IMR-90 (cell line): ENCODE measurements around the gene RRP1B. TPM values are rescaled to one million over a fixed set of nuclear protein-coding genes. Genes with fewer than 3 reads are reported as not detected.

ENCODE experiments used
- ATAC-seq: fragments of 200-7000 bp; cut with Tn5 transposase; 2 replicates; pipeline ENCODE4 v1.9.1; 2020; ENCODE audit warnings: low read depth, mild to moderate bottlenecking, moderate library complexity
- BruUV-seq: library from RNA; stranded (reverse); fragments of 400-500 nt; replicated peaks from 2 replicates; lab custom pipeline; 2021; lab: Mats Ljungman, UMichigan
- CTCF ChIA-PET: fragments of 300-600 bp; formaldehyde crosslinking; extraction: SDS; loops from one replicate; lab custom pipeline; 2021; ENCODE audit warnings: antibody characterized with exemption; lab: Yijun Ruan, JAX
- POLR2A ChIA-PET: fragments of 300-600 bp; sonication (Branson Sonifier 250); formaldehyde crosslinking; loops from one replicate; lab custom pipeline; 2022; ENCODE audit warnings: antibody characterized with exemption; ENCODE audit not compliant: unreplicated experiment; lab: Charles Lee
- DNase-seq: peaks from one replicate; pipeline ENCODE4 v3.0.0; 2013
- H2AFZ ChIP-seq: replicated peaks from 2 replicates; pipeline ENCODE3; 2013; ENCODE audit warnings: low read length, mild to moderate bottlenecking; ENCODE audit not compliant: poor library complexity
- H2AK5ac ChIP-seq: 2 replicates; pipeline ENCODE4 v1.6.1; 2013; ENCODE audit warnings: low read depth, low read length, inconsistent platforms
- H2AK9ac ChIP-seq: replicated peaks from 2 replicates; pipeline ENCODE3; 2013; ENCODE audit warnings: mild to moderate bottlenecking, low read depth, low read length, moderate library complexity; ENCODE audit not compliant: poor library complexity
- H2BK120ac ChIP-seq: 2 replicates; pipeline ENCODE4 v1.6.1; 2013; ENCODE audit warnings: low read depth, low read length, inconsistent platforms
- H2BK15ac ChIP-seq: 3 replicates; pipeline ENCODE4 v1.6.1; 2013; ENCODE audit warnings: low read depth, low read length, inconsistent platforms
- H2BK20ac ChIP-seq: 2 replicates; pipeline ENCODE4 v1.6.1; 2013; ENCODE audit warnings: low read depth, mild to moderate bottlenecking, inconsistent platforms, low read length, moderate library complexity
- H2BK5ac ChIP-seq: 2 replicates; pipeline ENCODE4 v1.6.1; 2013; ENCODE audit warnings: mild to moderate bottlenecking, low read depth, low read length, inconsistent platforms; ENCODE audit not compliant: poor library complexity, severe bottlenecking
- H3K14ac ChIP-seq: replicated peaks from 2 replicates; pipeline ENCODE4 v1.6.1; 2013; ENCODE audit warnings: low read depth, low read length, inconsistent platforms
- H3K18ac ChIP-seq: 2 replicates; pipeline ENCODE4 v1.6.1; 2013; ENCODE audit warnings: low read depth, low read length, control low read depth
- H3K23ac ChIP-seq: 2 replicates; pipeline ENCODE4 v1.6.1; 2013; ENCODE audit warnings: low read depth, low read length, inconsistent platforms
- H3K27ac ChIP-seq: 2 replicates; pipeline ENCODE4 v1.5.1; 2013; ENCODE audit warnings: mild to moderate bottlenecking, control low read depth, low read length; ENCODE audit not compliant: insufficient read depth
- H3K27me3 ChIP-seq: 2 replicates; pipeline ENCODE4 v1.6.1; 2013; ENCODE audit warnings: low read length; ENCODE audit not compliant: control insufficient read depth, insufficient read depth
- H3K36me3 ChIP-seq: 2 replicates; pipeline ENCODE4 v1.6.1; 2013; ENCODE audit warnings: low read length, mixed read lengths; ENCODE audit not compliant: control insufficient read depth, insufficient read depth
- H3K4ac ChIP-seq: 2 replicates; pipeline ENCODE4 v1.6.1; 2013; ENCODE audit warnings: low read depth, low read length, inconsistent platforms
- H3K4me1 ChIP-seq: 2 replicates; pipeline ENCODE4 v1.6.1; 2013; ENCODE audit warnings: low read length, mixed read lengths; ENCODE audit not compliant: control insufficient read depth, insufficient read depth
- H3K4me2 ChIP-seq: 2 replicates; pipeline ENCODE4 v1.6.1; 2013; ENCODE audit warnings: low read depth, mild to moderate bottlenecking, control low read depth, low read length, moderate library complexity
- H3K4me3 ChIP-seq: 2 replicates; pipeline ENCODE4 v1.5.1; 2013; ENCODE audit warnings: low read depth, mild to moderate bottlenecking, control low read depth, low read length, moderate library complexity; ENCODE audit not compliant: insufficient read depth
- H3K56ac ChIP-seq: 2 replicates; pipeline ENCODE4 v1.6.1; 2013; ENCODE audit warnings: low read length, inconsistent platforms; ENCODE audit not compliant: insufficient read depth; ENCODE audit errors: extremely low read depth
- H3K79me1 ChIP-seq, 2 experiments: 2 replicates each; pipeline ENCODE4 v1.6.1; 2013; ENCODE audit warnings: low read length in 2 of 2, inconsistent platforms in 1 of 2, low read depth in 1 of 2
- H3K9ac ChIP-seq: 2 replicates; pipeline ENCODE4 v1.6.1; 2013; ENCODE audit warnings: low read depth, low read length, control low read depth
- H3K9me1 ChIP-seq: 2 replicates; pipeline ENCODE4 v1.6.1; 2013; ENCODE audit warnings: low read length, inconsistent platforms; ENCODE audit not compliant: insufficient read depth
- H3K9me3 ChIP-seq: 2 replicates; pipeline ENCODE4 v1.6.1; 2013; ENCODE audit warnings: low read length; ENCODE audit not compliant: control insufficient read depth, insufficient read depth
- H4K20me1 ChIP-seq: 2 replicates; pipeline ENCODE4 v1.6.1; 2013; ENCODE audit warnings: low read length, inconsistent platforms; ENCODE audit not compliant: insufficient read depth
- H4K5ac ChIP-seq: 2 replicates; pipeline ENCODE4 v1.6.1; 2013; ENCODE audit warnings: mild to moderate bottlenecking, low read depth, low read length, control low read depth
- H4K8ac ChIP-seq, 2 experiments: 2 replicates each; pipeline ENCODE4 v1.6.1; 2013; ENCODE audit warnings: low read depth in 2 of 2, low read length in 2 of 2, control low read depth in 1 of 2, inconsistent platforms in 1 of 2
- H4K91ac ChIP-seq: 2 replicates; pipeline ENCODE4 v1.6.1; 2013; ENCODE audit warnings: low read depth, low read length, inconsistent platforms; ENCODE audit not compliant: insufficient read depth
- CEBPB ChIP-seq: IDR thresholded peaks from 2 replicates; pipeline ENCODE4 v1.6.1; 2012; ENCODE audit warnings: low read depth, low read length, improper control_type of control experiment
- MAFK ChIP-seq: IDR thresholded peaks from 2 replicates; pipeline ENCODE4 v1.6.1; 2012; ENCODE audit warnings: low read depth, low read length, improper control_type of control experiment
- MXI1 ChIP-seq: IDR thresholded peaks from 2 replicates; pipeline ENCODE4 v1.6.1; 2012; ENCODE audit warnings: low read depth, mild to moderate bottlenecking, low read length, moderate library complexity, borderline replicate concordance
- RCOR1 ChIP-seq: IDR thresholded peaks from 2 replicates; pipeline ENCODE4 v1.6.1; 2012; ENCODE audit warnings: mild to moderate bottlenecking, low read length, improper control_type of control experiment; ENCODE audit not compliant: insufficient replicate concordance
- RFX5 ChIP-seq: IDR thresholded peaks from 2 replicates; pipeline ENCODE4 v1.8.0; 2012; ENCODE audit warnings: low read depth, mild to moderate bottlenecking, low read length, moderate library complexity
- USF2 ChIP-seq: fragments of 150-350 bp; IDR thresholded peaks from 2 replicates; pipeline ENCODE4 v1.6.1; 2017; ENCODE audit warnings: mild to moderate bottlenecking, antibody characterized with exemption, low read length, low read depth
- WGBS, 2 experiments: methylation state at CpG; one replicate each; pipeline versions ENCODE4 v1.1.5 to v1.1.7; 2013; ENCODE audit warnings: missing lambda C conversion rate in 2 of 2; ENCODE audit not compliant: insufficient read length in 1 of 2; ENCODE audit errors: extremely low coverage in 2 of 2; 5-methylcytosine and 5-hydroxymethylcytosine counted together
- dilution Hi-C: fragments of 300-500 bp; cut with HindIII; formaldehyde crosslinking; loops from one replicate; pipeline ENCODE4 v1.14.3; 2018; ENCODE audit warnings: low sequenced_read_pairs; ENCODE audit not compliant: unreplicated experiment
- in situ Hi-C: fragments of 300-500 bp; cut with MboI; formaldehyde crosslinking; loops from 3 replicates; pipeline ENCODE4 v1.14.3; 2019; ENCODE audit warnings: low sequenced_read_pairs, inconsistent platforms, mixed read lengths
- intact Hi-C: fragments of 100-400 bp; cut with micrococcal nuclease; formaldehyde crosslinking; loops from 2 replicates; pipeline ENCODE4 v1.10.0; 2022
- polyA plus RNA-seq, 3 experiments: library from polyadenylated mRNA; depleted of rRNA; stranded (reverse); fragments of >200 nt; gene quantifications; 2 replicates each; pipeline ENCODE4 v1.2.3, GENCODE V29; 2012; ENCODE audit warnings: low replicate concordance in 1 of 3
- total RNA-seq: library from RNA; depleted of rRNA; stranded (reverse); fragments of >200 nt; gene quantifications from 2 replicates; pipeline ENCODE4 v1.2.3, GENCODE V29; 2012

RRP1B gene
- total and polyA plus RNA-seq, 2 of the 4 experiments (the other 2 are of a cell fraction), result 11.1 to 16.1 TPM

- TF ChIP-seq RFX5, result no peak
Measured at GRCh38 chr21:43667191-43667904, 8.0 kb downstream of the RRP1B start (continued).

GRCh38 chr21:43669828-43670605, 10.7 kb downstream of the RRP1B start:
- H2BK5ac ChIP-seq, result no peak overlapping the region
- H3K14ac ChIP-seq, result no peak overlapping the region
- H2BK20ac ChIP-seq, result no peak overlapping the region
- ATAC-seq (no peak), DNase-seq (no peak)
- WGBS, 2 experiments, result 95% methylated on average over 8 of the region's 20 CpGs; no CpG with 5 or more reads in 1 of the 2 experiments
- in situ Hi-C loops (no loop called here), intact Hi-C loops (loop anchor here (10.0 kb wide), 1 partner anchor 55 kb away; no protein-coding TSS in a partner anchor), dilution Hi-C loops (no loop called here)
- no peak overlapping the region for H2AK9ac ChIP-seq
- no TSS peak for BruUV-seq
- no peaks in the 10 kb centered on the region for H3K9me3 ChIP-seq
- H2BK15ac ChIP-seq, result no peak overlapping the region
- no peak overlapping the region for H3K56ac ChIP-seq
- H2AFZ ChIP-seq, result no peak overlapping the region
- ChIA-PET CTCF (no interaction called here), POLR2A (no interaction called here)
- H3K27me3 ChIP-seq, result no peaks in the 10 kb centered on the region
- no peak overlapping the region for H4K5ac ChIP-seq
- H4K20me1 ChIP-seq, result peaks cover 24% of the 10 kb centered on the region; the same call in 1 of the 2 replicates
- H3K18ac ChIP-seq, result no peak overlapping the region
- H4K91ac ChIP-seq, result no peak overlapping the region
- no peak overlapping the region for H3K4me2 ChIP-seq
- H3K79me1 ChIP-seq, result peaks cover 36 to 51% of the 10 kb centered on the region in 2 experiments
- no peak overlapping the region for H3K9ac ChIP-seq
- TF ChIP-seq USF2, result no peak
- TF ChIP-seq MXI1, result no peak
- no peak for TF ChIP-seq CEBPB
- no peak for TF ChIP-seq MAFK
- TF ChIP-seq RCOR1, result no peak
- no peak overlapping the region for H3K23ac ChIP-seq
- H3K4ac ChIP-seq, result no peak overlapping the region
- no peak overlapping the region for H3K4me3 ChIP-seq
- no peak overlapping the region for H2AK5ac ChIP-seq
- no peak overlapping the region for H4K8ac ChIP-seq
- no peak overlapping the region for H2BK120ac ChIP-seq
- no peaks in the 10 kb centered on the region for H3K4me1 ChIP-seq
- H3K9me1 ChIP-seq, result peaks cover 7% of the 10 kb centered on the region
- no peak overlapping the region for H3K27ac ChIP-seq
- H3K36me3 ChIP-seq, result peaks cover 23% of the 10 kb centered on the region
